ENCODE measurements around the gene RPS15A. TPM values are rescaled to one million over a fixed set of nuclear protein-coding genes. Genes with fewer than 3 reads are reported as not detected.
"Not testable (repeated sequence)": the region's sequence is repeated elsewhere in the genome, so short reads cannot be mapped to it uniquely, and the experiment has no call there.

The RPS15A gene
- total and polyA plus RNA-seq, 2 of the 8 experiments (the other 6 are each of a cell fraction or from before 2014, with no cell fraction given) = 1,784 to 5,666 TPM

DNA sequence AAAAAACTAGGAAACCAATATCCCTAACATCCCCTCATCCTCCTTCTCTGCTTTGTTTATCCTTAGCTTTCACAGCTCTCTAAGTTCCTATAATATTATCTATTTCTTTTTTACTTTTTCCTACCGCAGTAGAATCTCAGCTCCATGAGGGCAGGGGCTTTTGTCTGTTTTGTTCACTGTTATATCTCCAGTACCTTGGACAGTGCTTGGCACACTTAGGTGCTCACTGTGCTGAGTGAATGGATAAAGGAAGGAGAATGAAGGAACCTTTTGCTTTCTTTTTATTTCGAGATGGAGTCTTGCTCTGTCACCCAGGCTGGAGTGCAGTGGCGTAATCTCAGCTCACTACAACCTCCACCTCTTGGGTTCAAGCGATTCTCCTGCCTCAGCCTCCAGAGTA lies 51.4 kb downstream of the RPS15A start:
- POLR2A ChIA-PET (ENCODE audit: partially characterized antibody); H3K23me2 ChIP-seq (ENCODE audit: low read depth, low read length); H3K23ac ChIP-seq (ENCODE audit: insufficient read length); H2BK5ac ChIP-seq (ENCODE audit: low read depth, low read length); H3K56ac ChIP-seq (replicated peaks; ENCODE audit: insufficient read length, low read depth, low read length); H3K27ac ChIP-seq (ENCODE audit: low read depth, low read length); H3K18ac ChIP-seq (ENCODE audit: extremely low read depth, low read length); H2AK5ac ChIP-seq (ENCODE audit: low read depth, low read length); H3K4me2 ChIP-seq (ENCODE audit: insufficient read depth in 1 of 2, low read depth in 2 of 2, low read length in 2 of 2); H3K4me1 ChIP-seq (replicated peaks in 1 of 4; ENCODE audit: control insufficient read depth in 3 of 4, insufficient read depth in 4 of 4, low read length in 3 of 4); H3K79me2 ChIP-seq (ENCODE audit: control insufficient read depth in 1 of 2, insufficient read depth in 2 of 2, low read length in 2 of 2); H3K4me3 ChIP-seq (ENCODE audit: extremely low read depth in 1 of 4, insufficient read depth in 2 of 4, low read depth in 3 of 4, low read length in 4 of 4); H3K14ac ChIP-seq (ENCODE audit: insufficient read length); H2BK20ac ChIP-seq (ENCODE audit: low read length); H3K36me3 ChIP-seq (ENCODE audit: control insufficient read depth in 2 of 4, insufficient read depth in 4 of 4, low read length in 3 of 4); H3K9ac ChIP-seq (replicated peaks in 1 of 4; ENCODE audit: extremely low read depth in 1 of 4, low read depth in 3 of 4, low read length in 3 of 4); H4K91ac ChIP-seq (replicated peaks; ENCODE audit: insufficient read length, low read length); H4K8ac ChIP-seq (ENCODE audit: extremely low read depth, insufficient read depth, low read length); H3K27me3 ChIP-seq (replicated peaks in 1 of 4; ENCODE audit: control insufficient read depth in 3 of 4, extremely low read depth in 1 of 4, insufficient read depth in 3 of 4, low read length in 3 of 4); H3K79me1 ChIP-seq (ENCODE audit: low read depth, low read length); H2BK15ac ChIP-seq (ENCODE audit: low read length); H2BK120ac ChIP-seq (replicated peaks; ENCODE audit: low read depth, low read length); H4K5ac ChIP-seq (ENCODE audit: insufficient read length, low read depth, low read length); H3K9me3 ChIP-seq (ENCODE audit: insufficient read depth in 2 of 2, low read depth in 1 of 2, low read length in 1 of 2); CTCF ChIA-PET (ENCODE audit: partially characterized antibody); H2BK12ac ChIP-seq (ENCODE audit: low read depth, low read length); H3K4ac ChIP-seq (replicated peaks; ENCODE audit: insufficient read length, low read depth, low read length); DNase-seq (ENCODE audit: low read depth in 1 of 2, low spot score in 2 of 2); H4K20me1 ChIP-seq (replicated peaks in 1 of 2; ENCODE audit: control insufficient read depth in 1 of 2, insufficient read depth in 2 of 2, low read length in 2 of 2); H2AFZ ChIP-seq (ENCODE audit: low read length); FAIRE-seq: not testable (repeated sequence)
- 78% methylated on average over 3 of the region's 4 CpGs; no CpG with 5 or more reads in 1 of the 2 experiments for WGBS, 2 experiments (ENCODE audit: extremely low coverage in 1 of 2, insufficient coverage in 1 of 2, insufficient read length in 1 of 2, insufficient replicate concordance in 2 of 2, low coverage in 1 of 2, low lambda C conversion rate in 2 of 2, missing lambda C conversion rate in 1 of 2)

DNA sequence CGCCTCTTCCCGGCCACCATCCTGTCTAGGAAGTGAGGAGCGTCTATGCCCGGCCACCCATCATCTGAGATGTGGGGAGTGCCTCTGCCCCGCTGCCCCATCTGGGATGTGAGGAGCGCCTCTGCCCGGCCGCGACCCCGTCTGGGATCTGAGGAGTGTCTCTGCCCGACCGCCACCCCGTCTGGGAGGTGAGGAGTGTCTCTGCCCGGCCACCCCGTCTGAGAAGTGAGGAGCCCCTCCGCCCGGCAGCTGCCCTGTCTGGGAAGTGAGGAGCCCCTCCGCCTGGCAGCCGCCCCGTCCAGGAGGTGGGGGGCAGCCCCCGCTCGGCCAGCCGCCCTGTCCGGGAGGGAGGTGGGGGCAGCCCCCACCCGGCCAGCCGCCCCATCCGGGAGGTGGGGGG lies 55.9 kb downstream of the RPS15A start:
- POLR2A ChIA-PET (ENCODE audit: partially characterized antibody); FAIRE-seq: not testable (repeated sequence)
- 92% methylated on average over 11 of the region's 27 CpGs; no CpG with 5 or more reads in 1 of the 2 experiments for WGBS, 2 experiments (ENCODE audit: extremely low coverage in 1 of 2, insufficient coverage in 1 of 2, insufficient read length in 1 of 2, insufficient replicate concordance in 2 of 2, low coverage in 1 of 2, low lambda C conversion rate in 2 of 2, missing lambda C conversion rate in 1 of 2)

More for the DNA sequence above, 55.9 kb downstream of the RPS15A start:
- H3K79me2 ChIP-seq (ENCODE audit: control insufficient read depth in 1 of 2, insufficient read depth in 2 of 2, low read length in 2 of 2); H2AK5ac ChIP-seq (ENCODE audit: low read depth, low read length); H3K79me1 ChIP-seq (ENCODE audit: low read depth, low read length); H3K36me3 ChIP-seq (ENCODE audit: control insufficient read depth in 2 of 4, insufficient read depth in 4 of 4, low read length in 3 of 4); H4K8ac ChIP-seq (ENCODE audit: extremely low read depth, insufficient read depth, low read length); H3K14ac ChIP-seq (ENCODE audit: insufficient read length); H3K27me3 ChIP-seq (replicated peaks in 1 of 4; ENCODE audit: control insufficient read depth in 3 of 4, extremely low read depth in 1 of 4, insufficient read depth in 3 of 4, low read length in 3 of 4); H3K4me1 ChIP-seq (replicated peaks in 1 of 4; ENCODE audit: control insufficient read depth in 3 of 4, insufficient read depth in 4 of 4, low read length in 3 of 4); H4K20me1 ChIP-seq (replicated peaks in 1 of 2; ENCODE audit: control insufficient read depth in 1 of 2, insufficient read depth in 2 of 2, low read length in 2 of 2); H3K4me3 ChIP-seq (ENCODE audit: extremely low read depth in 1 of 4, insufficient read depth in 2 of 4, low read depth in 3 of 4, low read length in 4 of 4); H3K23ac ChIP-seq (ENCODE audit: insufficient read length); H3K18ac ChIP-seq (ENCODE audit: extremely low read depth, low read length); H2BK20ac ChIP-seq (ENCODE audit: low read length); H4K5ac ChIP-seq (ENCODE audit: insufficient read length, low read depth, low read length); H2BK120ac ChIP-seq (replicated peaks; ENCODE audit: low read depth, low read length); H2BK5ac ChIP-seq (ENCODE audit: low read depth, low read length); H3K9ac ChIP-seq (replicated peaks in 1 of 4; ENCODE audit: extremely low read depth in 1 of 4, low read depth in 3 of 4, low read length in 3 of 4); H2BK12ac ChIP-seq (ENCODE audit: low read depth, low read length); H2BK15ac ChIP-seq (ENCODE audit: low read length); H3K4ac ChIP-seq (replicated peaks; ENCODE audit: insufficient read length, low read depth, low read length); H3K23me2 ChIP-seq (ENCODE audit: low read depth, low read length); H3K56ac ChIP-seq (replicated peaks; ENCODE audit: insufficient read length, low read depth, low read length); H4K91ac ChIP-seq (replicated peaks; ENCODE audit: insufficient read length, low read length); CTCF ChIA-PET (ENCODE audit: partially characterized antibody); DNase-seq (ENCODE audit: low read depth in 1 of 2, low spot score in 2 of 2); H3K4me2 ChIP-seq (ENCODE audit: insufficient read depth in 1 of 2, low read depth in 2 of 2, low read length in 2 of 2); H2AFZ ChIP-seq (ENCODE audit: low read length); H3K9me3 ChIP-seq (ENCODE audit: insufficient read depth in 2 of 2, low read depth in 1 of 2, low read length in 1 of 2); H3K27ac ChIP-seq (ENCODE audit: low read depth, low read length): not testable (repeated sequence)
